NCI-H1436 treated with DMSO at 0.1 percent for 48 hours (cell line): ENCODE data around the gene TRRAP.
"Not testable (repeated sequence)": the region's sequence is repeated elsewhere in the genome, so short reads cannot be mapped to it uniquely, and the experiment has no call there.

Source experiments
- DNase-seq: peaks from one replicate; lab custom pipeline; 2025; lab: John Stamatoyannopoulos, UW

TRRAP gene

DNA sequence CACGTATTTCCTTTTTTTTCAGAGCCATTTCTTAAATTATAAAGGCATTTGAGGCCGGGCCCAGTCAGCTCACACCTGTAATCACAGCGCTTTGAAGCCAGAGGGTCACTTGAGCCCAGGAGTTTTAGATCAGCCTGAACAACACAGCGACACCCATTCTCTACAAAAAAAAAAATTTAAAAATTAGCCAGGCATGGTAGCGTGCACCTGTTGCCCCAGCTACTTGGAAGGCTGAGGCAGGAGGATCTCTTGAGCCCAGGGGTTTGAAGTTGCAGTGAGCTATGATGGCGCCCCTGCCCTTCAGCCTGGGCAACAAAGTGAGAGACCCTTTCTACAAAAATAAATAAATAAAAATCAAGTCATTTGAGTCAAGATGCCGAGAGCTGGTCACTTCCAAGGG is 11.6 kb upstream of the TRRAP start:
- no peak for DNase-seq

DNA sequence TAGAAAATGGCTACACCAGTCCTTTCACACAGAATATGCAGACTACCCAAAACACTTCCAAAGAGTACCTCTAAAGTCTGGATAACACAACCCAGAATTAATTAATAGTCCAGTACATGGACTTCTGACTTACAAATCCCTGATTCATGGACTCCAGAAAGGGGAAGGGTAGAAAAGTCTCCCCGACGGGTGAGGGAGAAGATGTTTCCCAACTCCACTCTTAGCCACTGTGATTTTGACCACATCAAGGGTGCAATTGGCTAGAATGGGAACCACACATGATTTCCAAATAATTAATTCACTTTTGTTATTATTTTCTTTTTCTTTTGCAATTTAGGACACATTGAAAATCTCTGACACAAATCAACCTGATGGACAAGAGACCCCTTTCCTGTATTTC is 9.9 kb upstream of the TRRAP start:
- DNase-seq, result no peak

GRCh38 chr7:98869027-98869596 is 9.2 kb upstream of the TRRAP start:
- DNase-seq, result no peak

DNA sequence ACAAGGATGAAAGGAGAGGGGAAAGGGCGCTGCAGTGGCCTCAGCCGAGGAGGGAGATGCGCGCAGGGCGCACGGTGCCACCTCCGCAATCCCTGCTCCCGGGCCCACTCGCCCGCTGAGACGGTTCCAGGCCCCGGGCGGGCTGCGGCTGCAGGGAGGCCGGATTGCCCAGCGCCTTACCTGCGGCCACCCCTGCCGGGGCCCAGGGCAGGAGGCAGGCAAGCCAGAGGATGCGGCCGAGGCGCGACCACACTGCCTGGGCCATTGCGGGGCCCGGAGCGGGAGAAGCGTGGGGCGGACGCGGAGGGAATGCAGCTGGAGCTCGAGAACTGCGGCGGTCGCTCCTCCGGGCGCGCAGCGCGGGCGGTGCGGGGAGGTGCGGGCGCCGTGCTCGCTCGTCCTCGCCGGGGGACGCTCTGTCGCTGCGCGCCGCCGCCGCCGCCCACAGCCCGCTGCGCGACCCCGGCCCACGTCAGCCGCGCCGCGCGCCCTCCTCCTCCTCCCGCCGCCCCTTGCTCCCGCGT is 8.7 kb upstream of the TRRAP start, which contains the start of gene TMEM130:
Gene TMEM130 (minus strand): TSS at position 418 of the 524 bp plus-strand sequence. CDS start 153 bp downstream, at position 265.
- DNase-seq, result no peak

- DNase-seq, result peak; percentile 53
Observed at GRCh38 chr7:98870121-98870651, 8.1 kb upstream of the TRRAP start.

- no peak for DNase-seq
Observed at GRCh38 chr7:98870807-98871491, 7.4 kb upstream of the TRRAP start.

- no peak for DNase-seq
Observed at GRCh38 chr7:98872328-98872924, 5.9 kb upstream of the TRRAP start.

DNA sequence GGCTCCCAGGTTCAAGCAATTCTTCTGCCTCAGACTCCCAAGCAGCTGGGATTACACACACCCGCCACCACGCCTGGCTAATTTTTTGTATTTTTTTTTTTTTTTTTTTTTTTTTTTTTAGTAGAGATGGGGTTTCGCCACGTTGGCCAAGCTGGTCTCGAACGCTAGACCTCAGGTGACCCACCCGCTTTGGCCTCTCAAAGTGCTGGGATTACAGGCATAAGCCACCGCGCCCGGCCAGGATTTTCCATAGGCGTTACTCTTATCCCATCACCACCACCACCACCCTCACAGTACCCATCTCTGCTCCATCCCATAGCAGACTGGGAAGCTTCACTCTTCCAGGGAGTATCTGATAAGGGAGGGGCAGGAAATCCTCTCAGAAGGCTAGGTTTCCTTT is 4.7 kb upstream of the TRRAP start:
- not testable (repeated sequence) for DNase-seq

- DNase-seq, result no peak
Observed at GRCh38 chr7:98874942-98875341, 3.4 kb upstream of the TRRAP start.

GRCh38 chr7:98875501-98875900 is 2.8 kb upstream of the TRRAP start:
- DNase-seq, result no peak

DNA sequence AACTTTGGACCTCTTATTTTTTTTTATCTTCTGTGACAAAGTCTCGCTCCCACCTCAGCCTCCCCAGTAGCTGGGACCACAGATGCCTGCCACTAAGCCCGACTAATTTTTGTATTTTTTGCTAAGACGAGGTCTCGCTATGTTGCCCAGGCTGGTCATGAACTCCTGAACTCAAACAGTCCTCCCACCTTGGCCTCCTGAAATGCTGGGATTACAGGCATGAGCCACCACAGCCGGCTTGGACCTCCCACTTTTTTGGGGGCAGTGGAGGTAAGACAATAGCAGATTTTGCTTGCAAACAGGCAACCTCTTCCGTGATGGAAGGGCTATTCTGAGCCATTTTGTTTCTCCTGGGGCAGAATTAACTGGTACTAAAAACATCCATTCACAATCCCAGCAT is 1.2 kb upstream of the TRRAP start:
- DNase-seq, result no peak

DNA sequence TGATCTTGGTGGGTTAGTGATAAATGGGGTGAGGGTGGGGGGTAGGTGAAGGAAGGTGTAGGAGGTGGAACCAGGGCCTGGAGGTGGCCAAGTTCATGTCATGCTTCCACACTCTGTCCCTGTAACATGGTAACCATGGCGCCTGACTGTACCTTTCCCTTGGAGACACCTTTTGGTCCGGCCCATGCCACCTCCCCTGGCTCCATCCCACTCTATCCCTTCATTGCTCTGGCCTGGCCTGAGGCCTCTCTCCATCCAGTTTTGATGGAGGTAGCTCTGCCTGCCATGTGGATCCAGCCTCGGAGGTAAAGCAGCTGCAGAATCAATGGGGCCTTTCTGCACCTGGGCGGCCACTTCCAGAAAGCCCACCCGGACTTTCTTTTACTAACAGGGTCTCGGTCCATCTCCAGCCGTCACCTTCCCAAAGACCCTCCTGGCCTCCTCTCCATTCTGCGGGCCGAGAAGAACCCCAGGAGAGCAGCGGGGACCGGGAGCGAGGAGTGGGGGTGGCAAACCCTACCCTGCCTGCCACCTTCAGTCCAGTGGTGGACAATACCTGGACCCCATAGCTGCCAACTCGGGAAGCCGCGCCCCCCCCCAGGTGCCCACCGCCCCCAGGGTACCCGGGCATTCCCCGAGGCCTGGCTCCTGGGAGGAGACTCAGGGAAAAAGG is 504 bp upstream of the TRRAP start:
- no peak for DNase-seq

- DNase-seq, result no peak
Observed at GRCh38 chr7:98879198-98879978, 1.1 kb downstream of the TRRAP start.

GRCh38 chr7:98879979-98880315 is 1.6 kb downstream of the TRRAP start:
- no peak for DNase-seq

DNA sequence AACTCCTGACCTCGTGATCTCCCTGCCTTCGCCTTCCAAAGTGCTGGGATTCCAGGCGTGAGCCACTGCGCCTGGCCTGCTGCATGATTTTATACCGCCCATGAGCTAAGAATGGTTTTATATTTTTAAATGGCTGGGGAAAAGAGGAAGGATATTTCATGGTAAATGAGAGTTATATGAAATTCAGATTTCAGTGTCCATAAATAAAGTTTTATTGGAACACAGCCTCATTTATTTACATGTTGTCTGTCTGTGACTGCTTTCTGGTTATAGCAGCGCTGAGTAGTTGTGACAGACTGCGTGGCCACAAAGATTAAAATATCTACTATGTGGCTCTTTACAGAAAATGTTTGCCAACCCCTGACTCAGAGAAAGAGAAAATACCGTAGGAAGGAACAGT is 2.2 kb downstream of the TRRAP start:
- DNase-seq, result no peak

DNA sequence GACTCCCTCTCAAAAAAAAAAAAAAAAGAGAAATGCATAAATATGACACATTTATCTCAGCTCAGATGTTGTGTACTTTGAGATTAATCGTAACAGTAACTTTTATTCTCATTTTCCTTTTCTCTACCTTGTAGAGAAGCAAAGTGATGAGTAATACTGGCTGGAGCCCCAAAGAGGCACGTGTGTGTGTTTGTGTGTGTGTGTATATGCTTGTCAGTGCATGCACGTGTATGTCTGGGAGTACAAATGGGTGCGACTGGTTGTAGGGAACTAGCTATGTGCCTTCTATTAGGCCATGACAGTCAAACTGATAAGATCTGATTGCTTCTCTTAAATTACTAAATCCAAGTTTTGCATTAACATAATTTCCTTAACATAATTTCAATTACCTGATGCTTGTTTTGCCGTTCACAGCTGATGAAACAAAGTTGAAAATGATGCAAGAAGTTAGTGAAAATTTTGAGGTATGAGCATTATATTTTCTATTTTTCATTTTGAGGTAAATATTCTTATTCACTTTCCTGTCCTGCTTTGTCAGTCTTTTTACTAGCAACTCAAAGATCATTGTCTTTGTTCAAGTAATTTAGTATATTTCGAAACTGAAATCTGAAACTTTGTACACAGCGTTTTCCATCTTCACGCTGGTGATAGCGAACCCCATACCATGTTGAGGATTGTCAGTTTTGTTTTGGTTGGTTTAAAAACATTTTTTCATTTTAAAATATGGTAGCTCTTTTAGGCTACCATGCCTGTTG is 3.4 kb downstream of the TRRAP start:
- DNase-seq, result no peak

DNA sequence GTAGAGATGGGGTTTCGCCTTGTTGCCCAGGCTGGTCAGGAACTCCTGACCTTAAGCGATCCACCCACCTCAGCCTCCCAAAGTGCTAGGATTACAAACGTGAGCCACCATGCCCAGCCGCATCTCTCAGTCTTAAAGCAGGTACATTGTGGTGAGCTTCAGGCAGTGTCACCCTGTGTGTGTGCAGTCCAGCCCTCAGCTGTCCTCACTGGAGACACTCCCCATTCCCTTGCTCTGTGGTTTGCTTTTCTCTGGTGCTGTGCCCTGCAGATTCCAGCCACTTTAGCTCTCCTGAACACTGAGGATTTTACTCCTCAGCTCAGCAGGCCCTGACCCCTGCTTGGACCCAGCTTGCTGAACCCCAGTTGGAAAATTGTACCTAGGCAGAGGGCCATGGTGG is 6.1 kb downstream of the TRRAP start:
- no peak for DNase-seq

DNA sequence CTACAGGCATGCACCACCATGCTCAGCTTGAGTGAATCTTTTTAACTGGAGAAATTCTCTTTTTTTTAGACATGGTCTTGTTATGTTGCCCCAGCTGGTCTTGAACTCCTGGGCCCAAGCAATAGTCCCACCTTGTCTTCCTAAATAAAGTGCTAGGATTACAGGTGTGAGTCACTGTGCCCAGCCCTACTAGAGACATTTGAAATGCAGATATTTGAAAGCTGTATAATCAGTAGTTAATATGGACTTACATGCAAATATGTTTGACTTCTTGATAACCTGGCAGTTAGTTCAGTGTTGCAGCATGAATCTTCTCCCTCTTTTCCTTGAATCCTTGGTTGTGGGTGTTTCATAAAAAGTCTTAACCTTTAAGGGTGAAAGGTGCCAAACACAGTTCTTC is 8.7 kb downstream of the TRRAP start:
- no peak for DNase-seq

GRCh38 chr7:98892609-98893008 is 14.3 kb downstream of the TRRAP start:
- DNase-seq, result no peak

DNA sequence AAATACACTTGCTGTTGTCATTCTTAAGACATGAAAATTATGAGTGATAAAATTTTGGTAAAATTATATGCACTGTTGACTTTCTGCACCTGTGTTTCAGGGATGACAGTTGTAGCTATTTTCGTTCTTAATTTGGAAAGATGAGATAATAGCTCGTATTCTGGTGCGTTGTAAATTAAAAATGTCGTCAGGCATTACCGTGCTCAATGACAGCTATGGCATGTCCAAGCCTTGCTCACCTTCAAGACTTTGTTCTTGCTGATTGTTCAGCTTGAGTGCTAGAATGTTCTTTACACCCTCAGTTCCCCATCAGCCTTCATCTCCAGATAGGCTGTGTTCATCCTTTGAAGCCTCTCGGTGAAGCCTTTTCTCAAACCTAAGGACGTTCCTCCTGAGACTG is 21.5 kb downstream of the TRRAP start:
- DNase-seq, result no peak

GRCh38 chr7:98900815-98901214 is 22.5 kb downstream of the TRRAP start:
- DNase-seq, result no peak
